ENCODE data around the gene PTPRZ1.

Gene PTPRZ1

GRCh38 chr7:122014697-122015096, 141.7 kb downstream of the PTPRZ1 start:
- TF ChIP-seq GATA3 (IDR thresholded peaks at IDR 0.05; ENCODE audit: low read depth, low read length) (no peak), GATA2 (IDR thresholded peaks at IDR 0.05; ENCODE audit: low read depth, low read length) (no peak)

GRCh38 chr7:122018032-122018431, 145.1 kb downstream of the PTPRZ1 start:
- no peak for TF ChIP-seq GATA3 (IDR thresholded peaks at IDR 0.05; ENCODE audit: low read depth, low read length)
- TF ChIP-seq GATA2 (IDR thresholded peaks at IDR 0.05; ENCODE audit: low read depth, low read length): no peak

- TF ChIP-seq GATA2 (IDR thresholded peaks at IDR 0.05; ENCODE audit: low read depth, low read length) (no peak), GATA3 (IDR thresholded peaks at IDR 0.05; ENCODE audit: low read depth, low read length) (no peak)
Measured at GRCh38 chr7:122027058-122027457, 154.1 kb downstream of the PTPRZ1 start.

GRCh38 chr7:122033641-122034040, 160.7 kb downstream of the PTPRZ1 start:
- no peak for TF ChIP-seq GATA3 (IDR thresholded peaks at IDR 0.05; ENCODE audit: low read depth, low read length)
- no peak for TF ChIP-seq GATA2 (IDR thresholded peaks at IDR 0.05; ENCODE audit: low read depth, low read length)

- TF ChIP-seq GATA3 (IDR thresholded peaks at IDR 0.05; ENCODE audit: low read depth, low read length): no peak
- no peak for TF ChIP-seq GATA2 (IDR thresholded peaks at IDR 0.05; ENCODE audit: low read depth, low read length)
Measured at GRCh38 chr7:122035876-122036275, 162.9 kb downstream of the PTPRZ1 start.

- TF ChIP-seq GATA3 (IDR thresholded peaks at IDR 0.05; ENCODE audit: low read depth, low read length): no peak
- no peak for TF ChIP-seq GATA2 (IDR thresholded peaks at IDR 0.05; ENCODE audit: low read depth, low read length)
Measured at GRCh38 chr7:122038134-122038533, 165.2 kb downstream of the PTPRZ1 start.

GRCh38 chr7:122038904-122039303, 165.9 kb downstream of the PTPRZ1 start:
- TF ChIP-seq GATA3 (IDR thresholded peaks at IDR 0.05; ENCODE audit: low read depth, low read length) (no peak), GATA2 (IDR thresholded peaks at IDR 0.05; ENCODE audit: low read depth, low read length) (no peak)

- TF ChIP-seq GATA2 (IDR thresholded peaks at IDR 0.05; ENCODE audit: low read depth, low read length): no peak
- no peak for TF ChIP-seq GATA3 (IDR thresholded peaks at IDR 0.05; ENCODE audit: low read depth, low read length)
Measured at GRCh38 chr7:122040147-122040546, 167.2 kb downstream of the PTPRZ1 start.

GRCh38 chr7:122046402-122046801, 173.4 kb downstream of the PTPRZ1 start:
- no peak for TF ChIP-seq GATA3 (IDR thresholded peaks at IDR 0.05; ENCODE audit: low read depth, low read length)
- TF ChIP-seq GATA2 (IDR thresholded peaks at IDR 0.05; ENCODE audit: low read depth, low read length): no peak

- no peak for TF ChIP-seq GATA2 (IDR thresholded peaks at IDR 0.05; ENCODE audit: low read depth, low read length)
- TF ChIP-seq GATA3 (IDR thresholded peaks at IDR 0.05; ENCODE audit: low read depth, low read length): no peak
Measured at GRCh38 chr7:122054393-122054792, 181.4 kb downstream of the PTPRZ1 start.

GRCh38 chr7:122055073-122055472, 182.1 kb downstream of the PTPRZ1 start:
- no peak for TF ChIP-seq GATA2 (IDR thresholded peaks at IDR 0.05; ENCODE audit: low read depth, low read length)
- no peak for TF ChIP-seq GATA3 (IDR thresholded peaks at IDR 0.05; ENCODE audit: low read depth, low read length)

- TF ChIP-seq GATA3 (IDR thresholded peaks at IDR 0.05; ENCODE audit: low read depth, low read length) (no peak), GATA2 (IDR thresholded peaks at IDR 0.05; ENCODE audit: low read depth, low read length) (no peak)
Measured at GRCh38 chr7:122056977-122057376, 184.0 kb downstream of the PTPRZ1 start.

- TF ChIP-seq GATA3 (IDR thresholded peaks at IDR 0.05; ENCODE audit: low read depth, low read length): no peak
- no peak for TF ChIP-seq GATA2 (IDR thresholded peaks at IDR 0.05; ENCODE audit: low read depth, low read length)
Measured at GRCh38 chr7:122059542-122059941, 186.6 kb downstream of the PTPRZ1 start.

GRCh38 chr7:122063146-122063545, 190.2 kb downstream of the PTPRZ1 start:
- TF ChIP-seq GATA2 (IDR thresholded peaks at IDR 0.05; ENCODE audit: low read depth, low read length) (no peak), GATA3 (IDR thresholded peaks at IDR 0.05; ENCODE audit: low read depth, low read length) (no peak)

- TF ChIP-seq GATA2 (IDR thresholded peaks at IDR 0.05; ENCODE audit: low read depth, low read length): no peak
- no peak for TF ChIP-seq GATA3 (IDR thresholded peaks at IDR 0.05; ENCODE audit: low read depth, low read length)
Measured at GRCh38 chr7:122064971-122065370, 192.0 kb downstream of the PTPRZ1 start.

GRCh38 chr7:122067077-122067476, 194.1 kb downstream of the PTPRZ1 start:
- TF ChIP-seq GATA2 (IDR thresholded peaks at IDR 0.05; ENCODE audit: low read depth, low read length) (no peak), GATA3 (IDR thresholded peaks at IDR 0.05; ENCODE audit: low read depth, low read length) (no peak)
